NCI-H2029 treated with DMSO at 0.1 percent for 48 hours (cell line): ENCODE measurements around the gene NKAPD1.
"Not testable (repeated sequence)": the region's sequence is repeated elsewhere in the genome, so short reads cannot be mapped to it uniquely, and the experiment has no call there.

ENCODE experiments used
- DNase-seq: peaks from one replicate; lab custom pipeline; 2025; lab: John Stamatoyannopoulos, UW

NKAPD1 gene, protein sequence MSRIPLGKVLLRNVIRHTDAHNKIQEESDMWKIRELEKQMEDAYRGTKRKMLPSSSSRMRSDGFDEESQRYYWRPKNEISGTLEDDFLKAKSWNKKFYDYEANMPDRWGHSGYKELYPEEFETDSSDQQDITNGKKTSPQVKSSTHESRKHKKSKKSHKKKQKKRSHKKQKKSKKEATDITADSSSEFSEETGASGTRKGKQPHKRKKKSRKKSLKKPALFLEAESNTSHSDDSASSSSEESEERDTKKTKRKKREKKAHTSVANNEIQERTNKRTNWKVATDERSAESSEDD

DNA sequence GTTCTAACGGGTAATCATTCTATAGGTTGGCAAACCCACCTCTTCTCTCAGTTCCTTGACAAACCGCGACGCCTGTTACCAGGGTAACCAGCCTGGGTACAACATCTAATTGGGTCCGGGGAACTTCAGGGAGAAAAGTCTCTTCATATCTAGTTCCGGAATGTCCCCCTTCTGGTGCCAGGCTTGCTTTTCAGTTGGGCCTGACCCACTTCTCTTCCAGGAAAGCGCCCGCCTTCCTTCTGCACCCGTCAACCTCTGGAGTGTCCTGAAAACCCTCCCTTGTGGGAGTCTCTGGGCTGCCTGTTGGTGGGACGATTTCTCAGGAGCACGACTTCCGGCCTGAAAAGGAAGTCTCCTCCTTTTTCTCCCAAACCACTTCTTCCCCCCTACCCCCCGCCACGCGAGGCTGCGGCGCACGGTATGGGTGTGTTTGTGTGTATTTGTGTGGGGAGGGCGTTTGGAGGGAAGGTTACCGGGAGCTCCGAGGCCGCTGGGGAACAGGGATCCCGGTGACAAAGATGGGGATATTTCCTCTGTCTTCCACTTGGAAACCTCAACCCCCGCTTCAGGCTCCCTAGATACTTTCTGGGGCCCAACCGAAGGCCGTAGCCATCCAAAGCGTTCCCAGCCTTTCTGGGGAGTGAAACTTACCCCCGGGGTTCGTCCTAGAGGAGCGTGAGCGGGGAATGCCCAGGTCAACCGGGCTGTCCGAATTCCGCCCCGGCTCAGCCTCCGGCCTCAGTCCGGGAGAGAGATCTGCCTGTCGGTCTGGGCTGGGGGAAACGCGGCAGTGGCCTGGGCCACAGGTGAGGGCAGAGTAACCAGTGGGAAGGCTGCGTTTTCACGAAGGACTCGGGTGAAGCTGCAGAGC is at the start of gene NKAPD1, which contains the start of gene PIH1D2:
TSS of gene NKAPD1 (plus strand) at position 359 of the 871 bp plus-strand sequence. CDS start 1,276 bp downstream, outside the sequence.
TSS of gene PIH1D2 (minus strand) at position 77 of the 871 bp plus-strand sequence. CDS start 843 bp downstream, outside the sequence.
- peak; percentile 81 for DNase-seq

DNA sequence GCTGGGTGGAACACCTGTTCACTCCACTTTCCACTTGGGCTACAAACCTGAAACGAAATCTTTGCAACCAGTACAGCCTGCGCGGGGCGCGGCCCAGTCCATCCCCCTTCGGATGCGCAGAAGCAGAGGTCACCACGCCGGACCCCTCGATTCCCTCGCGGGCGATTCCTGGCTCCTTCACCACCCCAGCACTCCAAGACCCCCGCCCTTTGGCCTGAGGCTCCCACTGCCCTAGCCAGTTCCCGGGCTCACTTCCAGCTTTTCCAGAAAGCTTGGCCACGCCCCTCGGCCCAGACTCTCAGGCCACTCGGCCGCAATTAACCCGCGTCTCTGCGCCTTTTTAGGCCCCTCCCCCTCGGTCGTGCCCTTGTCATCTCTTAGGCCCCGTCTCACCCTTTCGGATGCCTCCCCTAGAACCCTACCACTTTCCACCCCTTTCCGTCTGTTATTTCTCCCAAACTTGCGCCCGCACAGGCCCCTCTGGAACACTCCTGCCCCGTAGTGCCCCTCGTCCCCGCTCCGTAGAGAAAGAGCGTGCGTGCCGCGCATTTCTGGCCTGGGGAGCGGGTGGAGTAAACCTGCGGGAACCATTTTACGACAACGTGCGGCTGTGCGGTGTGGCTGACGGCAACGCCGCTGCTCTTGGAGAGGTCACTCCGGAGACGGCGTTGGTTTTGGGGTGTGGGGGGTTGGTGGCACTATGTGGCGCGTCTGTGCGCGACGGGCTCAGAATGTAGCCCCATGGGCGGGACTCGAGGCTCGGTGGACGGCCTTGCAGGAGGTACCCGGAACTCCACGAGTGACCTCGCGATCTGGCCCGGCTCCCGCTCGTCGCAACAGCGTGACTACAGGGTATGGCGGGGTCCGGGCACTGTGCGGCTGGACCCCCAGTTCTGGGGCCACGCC is 49.1 kb upstream of the NKAPD1 start, which contains the start of gene DLAT:
TSS of gene DLAT (plus strand) at position 636 of the 906 bp plus-strand sequence. CDS start at position 701, 65 bp downstream.
- DNase-seq, result peak; percentile 73

DNA sequence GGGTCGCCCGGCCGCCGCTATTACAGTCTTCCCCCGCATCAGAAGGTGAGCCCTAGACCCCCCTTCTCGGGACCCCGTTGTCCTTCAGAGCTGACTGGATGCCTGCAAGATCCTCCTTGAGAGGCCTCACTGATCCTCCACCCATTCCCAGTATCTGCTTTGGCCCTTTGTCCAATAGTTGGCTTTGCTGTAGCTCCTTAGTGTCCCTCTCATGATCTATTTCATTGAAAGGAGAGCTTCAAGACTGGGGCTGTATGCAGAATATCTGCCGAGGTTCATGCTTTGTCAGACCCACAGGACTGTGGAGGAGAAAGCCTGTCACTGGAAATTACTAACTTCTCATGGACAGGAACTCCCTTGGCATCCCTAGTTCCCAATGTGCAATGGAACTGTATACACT is 48.4 kb upstream of the NKAPD1 start:
- DNase-seq, result no peak

DNA sequence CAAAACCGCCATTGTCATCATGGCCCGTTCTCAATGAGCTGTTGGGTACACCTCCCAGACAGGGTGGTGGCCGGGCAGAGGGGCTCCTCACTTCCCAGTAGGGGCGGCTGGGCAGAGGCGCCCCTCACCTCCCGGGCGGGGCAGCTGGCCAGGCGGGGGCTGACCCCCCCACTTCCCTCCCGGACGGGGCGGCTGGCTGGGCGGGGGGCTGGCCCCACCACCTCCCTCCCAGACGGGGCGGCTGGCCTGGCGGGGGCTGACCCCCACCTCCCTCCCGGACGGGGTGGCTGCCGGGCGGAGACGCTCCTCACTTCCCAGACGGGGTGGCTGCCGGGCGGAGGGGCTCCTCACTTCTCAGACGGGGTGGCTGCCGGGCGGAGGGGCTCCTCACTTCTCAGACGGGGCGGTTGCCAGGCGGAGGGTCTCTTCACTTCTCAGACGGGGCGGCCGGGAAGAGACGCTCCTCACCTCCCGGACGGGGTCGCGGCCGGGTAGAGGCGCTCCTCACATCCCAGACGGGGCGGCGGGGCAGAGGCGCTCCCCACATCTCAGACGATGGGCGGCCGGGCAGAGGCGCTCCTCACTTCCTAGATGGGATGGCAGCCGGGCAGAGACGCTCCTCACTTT is 47.2 kb upstream of the NKAPD1 start:
- DNase-seq, result not testable (repeated sequence)

DNA sequence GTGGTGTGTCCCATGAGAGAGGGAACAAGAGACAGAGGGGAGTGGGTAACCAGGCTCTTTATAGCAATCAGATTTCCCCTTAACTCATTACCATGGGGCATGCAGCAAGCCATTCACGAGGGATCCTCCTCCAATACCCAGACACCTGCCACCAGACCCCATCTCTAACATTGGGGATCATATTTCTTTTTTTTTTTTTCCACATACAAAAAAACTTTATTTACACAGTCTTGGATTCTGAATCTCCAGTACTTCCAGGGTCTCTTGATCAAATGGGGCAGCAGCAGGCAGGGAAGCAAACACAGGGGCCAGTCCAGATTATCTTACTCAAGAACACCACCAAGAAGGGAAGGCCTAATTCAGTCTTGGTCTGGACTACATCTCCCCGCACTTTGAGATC is 44.6 kb upstream of the NKAPD1 start:
- DNase-seq, result no peak

DNA sequence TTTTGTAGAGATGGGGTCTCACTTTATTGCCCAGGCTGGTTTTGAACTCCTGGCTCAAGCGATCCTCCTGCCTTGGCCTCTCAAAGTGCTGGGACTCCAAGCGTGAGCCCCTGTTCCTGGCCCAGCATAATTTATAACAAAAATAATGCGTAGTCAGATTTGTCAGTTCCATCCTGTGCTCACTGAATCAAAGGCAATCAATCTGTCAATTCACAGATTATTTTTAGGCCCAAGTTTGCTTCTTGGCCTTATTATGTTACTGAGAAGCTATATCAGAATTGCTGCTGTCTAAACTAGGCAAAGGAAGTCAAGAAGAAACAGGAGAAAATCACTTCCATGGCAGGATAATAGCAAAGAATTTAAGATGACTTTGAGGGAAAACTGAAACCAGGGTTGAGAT is 40.2 kb upstream of the NKAPD1 start:
- no peak for DNase-seq

DNA sequence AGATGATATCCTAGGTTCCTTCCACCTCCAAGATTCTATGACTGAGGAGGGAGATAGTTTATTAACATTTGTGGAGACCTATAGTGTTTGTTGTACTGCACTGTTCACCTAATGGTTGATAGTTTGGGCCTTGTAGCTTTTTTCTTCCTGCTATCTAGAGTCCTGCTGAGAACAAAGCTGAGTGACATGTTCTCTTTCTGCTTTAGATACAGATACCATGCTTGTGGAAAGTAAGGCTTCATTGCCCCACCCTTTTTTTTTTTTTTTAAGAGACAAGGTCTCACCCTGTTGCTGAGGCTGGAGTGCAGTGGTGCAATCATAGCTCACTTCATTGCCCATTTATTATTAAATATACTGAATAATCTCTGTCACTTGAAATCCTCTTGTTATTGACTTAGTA is 36.6 kb upstream of the NKAPD1 start:
- DNase-seq, result no peak

DNA sequence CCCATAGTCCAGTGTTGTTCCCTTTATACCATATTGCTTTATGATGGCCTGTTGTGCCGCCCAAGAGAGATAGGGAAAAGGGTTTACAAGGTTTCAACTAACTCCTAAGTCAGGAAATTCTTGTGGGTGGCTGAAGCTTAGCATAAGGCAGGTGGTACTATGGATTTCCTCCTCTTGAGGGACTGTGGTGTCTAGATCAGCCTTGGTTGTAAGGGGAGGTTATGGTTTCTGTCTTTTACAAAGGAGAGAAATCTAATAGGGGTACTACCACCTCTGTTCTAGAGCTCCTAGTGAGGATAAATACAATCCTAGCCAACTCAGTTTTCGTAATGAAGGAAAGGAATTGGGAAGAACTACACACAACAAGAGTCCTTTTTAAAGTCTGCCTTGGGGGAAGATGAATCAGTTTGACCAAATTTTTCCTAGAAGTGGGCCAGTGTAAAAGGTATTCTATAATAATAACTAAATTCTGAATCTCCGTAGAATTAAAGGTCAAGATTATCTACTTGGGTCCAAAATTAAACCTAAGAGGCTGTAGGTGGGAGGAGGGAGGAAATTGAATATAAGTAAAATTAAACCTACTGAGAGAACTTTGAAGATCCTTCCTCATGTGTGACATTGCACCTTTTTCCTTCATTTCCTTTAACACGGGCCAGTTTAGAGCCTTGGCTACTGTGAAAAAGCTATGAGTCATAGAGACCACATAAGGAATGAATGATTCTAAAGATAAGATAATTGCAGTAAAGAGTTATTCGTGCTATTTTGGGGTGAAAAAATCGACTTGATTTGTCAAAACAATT is 31.7 kb upstream of the NKAPD1 start:
- DNase-seq, result no peak

DNA sequence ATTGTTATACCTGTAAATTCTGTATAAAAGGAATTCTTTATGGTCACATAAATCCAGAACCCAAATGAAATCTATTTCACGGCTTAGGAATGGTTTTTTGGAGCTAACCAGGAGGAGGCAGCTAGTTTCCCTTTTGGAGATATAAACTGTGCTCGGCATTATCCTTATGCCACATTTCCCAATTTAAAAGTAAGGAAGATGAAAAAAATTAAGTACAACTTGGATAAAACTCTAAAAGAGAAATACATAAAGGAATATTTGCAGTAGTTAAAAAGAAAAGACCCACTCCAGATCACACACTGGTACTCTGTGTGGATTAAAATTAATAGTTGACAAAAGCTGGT is 31.2 kb upstream of the NKAPD1 start:
- no peak for DNase-seq

DNA sequence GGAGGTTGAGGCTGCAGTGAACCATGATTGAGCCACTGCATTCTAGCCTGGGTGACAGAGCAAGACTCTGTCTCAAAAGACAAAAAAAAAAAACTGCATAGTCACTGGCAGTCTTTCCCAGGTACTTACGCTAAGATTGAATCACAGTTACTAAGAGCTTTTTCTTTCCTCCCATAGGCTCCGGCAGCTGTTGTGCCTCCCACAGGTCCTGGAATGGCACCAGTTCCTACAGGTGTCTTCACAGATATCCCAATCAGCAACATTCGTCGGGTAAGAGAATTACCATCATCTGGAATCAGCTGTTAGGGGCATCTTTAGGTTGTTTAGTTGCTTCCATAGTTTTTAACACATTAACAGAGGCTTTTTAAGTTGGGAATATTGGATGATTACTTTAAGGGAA is 29.1 kb upstream of the NKAPD1 start:
- no peak for DNase-seq

DNA sequence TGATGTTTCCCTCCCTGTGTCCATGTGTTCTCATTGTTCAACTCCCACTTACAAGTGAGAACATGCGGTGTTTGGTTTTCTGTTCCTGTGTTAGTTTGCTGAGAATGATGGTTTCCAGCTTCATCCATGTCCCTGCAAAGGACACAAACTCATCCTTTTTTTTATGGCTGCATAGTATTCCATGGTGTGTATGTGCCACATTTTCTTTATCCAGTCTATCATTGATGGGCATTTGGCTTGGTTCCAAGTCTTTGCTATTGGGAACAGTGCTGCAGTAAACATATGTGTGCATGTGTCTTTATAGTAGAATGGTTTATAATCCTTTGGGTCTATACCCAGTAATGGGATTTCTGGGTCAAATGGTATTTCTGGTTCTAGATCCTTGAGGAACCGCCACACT is 27.5 kb upstream of the NKAPD1 start:
- not testable (repeated sequence) for DNase-seq

DNA sequence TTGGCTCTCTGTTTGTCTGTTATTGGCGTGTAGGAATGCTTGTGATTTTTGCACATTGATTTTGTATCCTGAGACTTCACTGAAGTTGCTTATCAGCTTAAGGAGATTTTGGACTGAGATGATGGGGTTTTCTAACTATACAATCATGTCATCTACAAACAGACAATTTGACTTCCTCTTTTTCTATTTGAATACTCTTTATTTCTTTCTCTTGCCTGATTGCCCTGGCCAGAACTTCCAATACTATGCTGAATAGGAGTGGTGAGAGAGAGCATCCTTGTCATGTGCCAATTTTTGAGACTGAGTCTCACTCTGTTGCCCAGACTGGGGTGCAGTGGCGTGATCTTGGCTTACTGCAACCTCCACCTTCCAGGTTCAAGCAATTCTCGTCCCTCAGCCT is 25.8 kb upstream of the NKAPD1 start:
- not testable (repeated sequence) for DNase-seq

DNA sequence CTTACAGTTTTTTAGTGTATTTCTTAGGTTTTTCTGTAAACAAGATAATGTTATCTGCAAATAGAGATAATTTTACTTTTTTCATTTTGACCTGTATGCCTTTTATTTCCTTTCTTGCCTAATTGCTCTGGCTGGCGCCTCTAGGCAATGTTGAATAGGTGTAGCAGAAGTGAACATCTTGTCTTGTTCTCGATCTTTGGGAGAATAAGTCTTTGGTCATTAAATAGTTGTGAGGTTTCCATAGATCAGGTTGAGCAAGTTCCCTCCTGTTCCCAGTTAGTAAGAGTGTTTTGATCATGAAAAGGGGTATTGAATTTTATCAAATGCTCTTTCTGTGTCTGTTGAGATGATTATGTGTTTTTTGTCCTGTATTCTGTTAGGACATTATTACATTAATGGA is 24.3 kb upstream of the NKAPD1 start:
- no peak for DNase-seq

DNA sequence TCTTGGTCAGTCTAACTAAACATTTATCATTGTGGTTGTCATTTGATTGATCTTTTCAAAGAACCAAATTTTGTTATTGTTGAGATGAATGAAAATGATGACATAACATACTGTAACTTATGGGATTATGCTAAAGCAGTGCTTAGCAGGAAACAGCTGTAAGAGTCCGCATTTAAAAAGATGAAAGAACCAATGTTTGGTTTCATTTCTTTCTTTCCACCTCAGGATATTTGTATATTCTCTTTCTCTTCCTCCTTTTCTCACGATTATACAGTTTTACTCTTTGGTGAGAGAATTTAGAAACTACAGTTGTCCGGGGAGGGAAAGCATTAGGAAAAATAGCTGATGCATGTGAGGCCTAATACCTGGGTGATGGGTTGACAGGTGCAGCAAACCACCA is 23.4 kb upstream of the NKAPD1 start:
- no peak for DNase-seq

DNA sequence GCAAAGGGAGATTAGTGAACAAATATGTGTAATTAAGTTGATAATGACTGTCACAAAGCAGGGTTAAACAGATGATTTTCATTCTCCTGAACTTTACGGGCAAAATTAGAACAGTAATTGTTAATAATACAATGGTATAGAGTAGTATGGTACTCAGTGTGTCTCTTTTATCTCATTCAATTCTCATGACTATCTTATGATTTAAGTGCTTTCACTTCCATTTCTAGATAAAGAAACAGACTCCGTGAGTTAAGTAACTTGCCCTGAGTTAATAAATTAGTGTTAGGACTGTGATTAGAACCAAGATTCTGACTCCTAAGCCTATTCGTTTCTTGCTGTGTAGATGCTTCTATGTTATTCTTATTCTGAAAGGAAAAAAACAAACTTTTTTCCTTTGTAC is 22.3 kb upstream of the NKAPD1 start:
- DNase-seq, result no peak

DNA sequence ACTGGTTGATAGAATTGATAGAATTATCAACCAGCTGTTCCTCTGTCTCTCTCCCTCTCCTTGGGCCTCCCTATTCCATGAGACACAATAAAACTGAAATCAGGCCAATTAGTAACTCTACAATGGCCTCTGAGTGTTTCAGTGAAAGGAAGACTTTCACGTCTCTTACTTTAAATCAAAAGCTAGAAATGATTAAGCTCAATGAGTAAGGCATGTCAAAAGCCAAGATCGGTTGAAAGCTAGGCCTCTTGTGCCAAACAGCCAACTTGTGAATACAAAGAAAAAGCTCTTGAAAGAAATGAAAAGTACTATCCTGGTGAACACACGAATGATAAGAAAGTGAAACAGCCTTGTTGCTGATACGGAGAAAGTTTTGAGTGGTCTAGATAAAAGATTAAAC is 16.9 kb upstream of the NKAPD1 start:
- DNase-seq, result no peak

DNA sequence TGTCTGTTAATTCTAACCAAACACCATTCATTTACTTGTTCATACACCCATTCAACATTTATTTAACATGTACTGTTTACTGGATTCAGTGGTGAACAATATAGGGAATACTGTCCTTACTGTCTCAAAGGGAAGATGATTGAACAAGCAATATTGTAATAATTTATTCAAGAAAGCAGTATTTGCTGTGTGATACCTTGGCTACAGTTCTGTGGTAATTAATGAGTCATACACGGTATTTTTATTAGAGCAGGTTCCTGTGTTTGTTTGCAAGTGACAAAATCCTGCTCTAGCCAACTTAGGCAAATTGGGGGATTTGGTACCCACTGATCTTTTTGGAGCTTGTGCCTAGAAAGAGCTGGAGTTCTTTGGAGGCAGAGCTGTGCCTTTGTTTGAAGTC is 16.0 kb upstream of the NKAPD1 start:
- no peak for DNase-seq

DNA sequence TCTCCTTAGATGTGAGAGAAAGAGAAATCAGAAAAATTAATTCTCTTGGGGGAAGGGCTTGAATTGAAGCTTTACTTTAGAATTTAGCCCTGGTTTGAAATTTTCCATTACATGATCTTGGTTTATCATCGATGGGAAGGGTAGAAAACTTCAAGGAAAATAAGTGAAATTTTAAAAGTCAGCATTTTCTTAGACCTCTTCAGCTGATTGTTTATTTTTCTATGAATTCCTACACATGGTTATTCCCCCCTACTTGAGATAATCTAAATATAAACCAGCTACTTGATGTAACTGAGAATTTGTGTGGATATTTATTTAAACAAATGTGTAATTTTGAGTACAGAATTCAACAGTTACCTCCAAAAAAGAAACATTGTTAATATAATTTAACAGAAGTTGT is 11.2 kb upstream of the NKAPD1 start:
- DNase-seq, result no peak

DNA sequence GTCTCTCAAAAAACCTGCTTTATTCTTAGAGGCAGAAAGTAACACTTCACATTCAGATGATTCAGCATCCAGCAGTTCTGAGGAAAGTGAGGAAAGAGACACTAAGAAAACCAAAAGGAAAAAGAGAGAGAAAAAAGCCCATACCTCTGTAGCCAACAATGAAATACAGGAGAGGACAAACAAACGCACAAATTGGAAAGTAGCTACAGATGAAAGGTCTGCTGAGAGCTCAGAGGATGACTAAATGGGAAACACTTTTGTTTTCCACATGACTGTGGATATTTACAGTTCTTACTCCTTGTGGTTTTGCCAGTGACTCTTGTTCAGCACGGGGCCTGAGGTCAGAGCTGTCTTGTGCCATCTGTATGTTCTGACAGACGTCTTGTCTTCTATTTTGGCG is 8.6 kb downstream of the NKAPD1 start:
- no peak for DNase-seq

DNA sequence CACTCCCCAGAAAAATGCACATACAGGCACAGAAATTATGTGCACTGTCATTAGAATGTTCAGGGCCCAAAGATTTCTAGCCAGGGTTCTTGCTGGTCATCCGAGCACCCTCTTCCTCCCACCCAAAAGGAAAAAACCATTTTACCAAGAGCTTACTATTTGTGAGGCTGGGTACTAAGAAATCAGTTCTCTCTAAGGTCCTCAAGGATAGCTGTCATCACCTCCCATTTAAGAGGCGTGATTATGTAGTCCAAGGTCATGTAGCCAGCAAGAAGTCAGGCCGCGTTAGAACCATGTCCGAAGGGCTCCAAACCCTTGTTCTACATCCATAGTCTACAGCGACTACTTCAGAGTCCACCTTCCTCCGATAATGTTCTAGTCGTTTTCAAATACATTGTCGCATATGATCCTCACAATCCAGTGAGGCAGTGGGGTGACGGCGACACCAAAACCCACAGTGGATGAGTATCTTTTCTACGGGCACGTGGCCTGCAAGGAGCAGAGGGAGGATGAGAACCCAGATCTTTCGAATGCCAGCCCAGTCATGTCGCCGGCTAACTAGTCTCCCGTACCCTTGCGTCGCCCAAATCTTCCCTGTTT is 11.8 kb downstream of the NKAPD1 start:
- no peak for DNase-seq
